WTC11 (cell line): ENCODE results near the gene SMURF1.

Experiments
- AFF4 ChIP-seq: sonication (generic); formaldehyde crosslinking; IDR thresholded peaks from 2 replicates; pipeline ENCODE4 v1.8.1; 2023; ENCODE audit warnings: mild to moderate bottlenecking, missing genetic modification reagents, borderline replicate concordance
- CTCF ChIP-seq: fragments of 200-600 bp; IDR thresholded peaks from 2 replicates; pipeline ENCODE4 v1.8.0; 2022; ENCODE audit warnings: antibody characterized with exemption
- E2F5 ChIP-seq: sonication (generic); formaldehyde crosslinking; IDR thresholded peaks from 2 replicates; pipeline ENCODE4 v1.8.1; 2022; ENCODE audit warnings: mild to moderate bottlenecking, moderate library complexity, missing genetic modification reagents
- GABPB1 ChIP-seq: sonication (generic); formaldehyde crosslinking; IDR thresholded peaks from 2 replicates; pipeline ENCODE4 v1.8.1; 2023; ENCODE audit warnings: mild to moderate bottlenecking, missing genetic modification reagents
- MAX ChIP-seq: sonication (generic); formaldehyde crosslinking; IDR thresholded peaks from 2 replicates; pipeline ENCODE4 v1.8.0; 2022; ENCODE audit warnings: mild to moderate bottlenecking, missing genetic modification reagents
- NFYB ChIP-seq: sonication (generic); formaldehyde crosslinking; conservative IDR thresholded peaks from 2 replicates; pipeline ENCODE4 v1.8.0; 2022; ENCODE audit warnings: low read depth, missing genetic modification reagents
- NR1H2 ChIP-seq: sonication (generic); formaldehyde crosslinking; IDR thresholded peaks from 2 replicates; pipeline ENCODE4 v1.9.0; 2021; ENCODE audit warnings: mild to moderate bottlenecking, moderate library complexity, missing genetic modification reagents
- USF2 ChIP-seq: sonication (generic); formaldehyde crosslinking; IDR thresholded peaks from 2 replicates; pipeline ENCODE4 v1.8.1; 2023; ENCODE audit warnings: mild to moderate bottlenecking, missing genetic modification reagents, moderate library complexity
- ZBTB43 ChIP-seq: sonication (generic); formaldehyde crosslinking; IDR thresholded peaks from 2 replicates; pipeline ENCODE4 v1.8.1; 2023; ENCODE audit warnings: mild to moderate bottlenecking, missing genetic modification reagents
- ZNF121 ChIP-seq: sonication (generic); formaldehyde crosslinking; IDR thresholded peaks from 2 replicates; pipeline ENCODE4 v1.8.0; 2023; ENCODE audit warnings: missing genetic modification reagents

- no peak for TF ChIP-seq ZNF121 (CRISPR knock-in tag)
- no peak for TF ChIP-seq AFF4
- no peak for TF ChIP-seq CTCF
- no peak for TF ChIP-seq GABPB1 (CRISPR knock-in tag)
- no peak for TF ChIP-seq ZBTB43 (CRISPR knock-in tag)
- TF ChIP-seq MAX (CRISPR knock-in tag) = no peak
- no peak for TF ChIP-seq E2F5
- no peak for TF ChIP-seq USF2
- TF ChIP-seq NR1H2 = no peak
- TF ChIP-seq NFYB (CRISPR knock-in tag) = no peak
These were observed 18.4 kb downstream of the SMURF1 start for GRCh38 chr7:99125505-99125865.
